ENCODE results near the gene VWC2.

Gene VWC2

GRCh38 chr7:49768254-49768653 lies 5.2 kb upstream of the VWC2 start:
- no peak overlapping the region for H3K4me3 ChIP-seq (ENCODE audit: low read depth, low read length)
- TF ChIP-seq CTCF (conservative IDR thresholded peaks at IDR 0.05; ENCODE audit: low read depth, low read length): no peak
- no peak for DNase-seq (ENCODE audit: low read depth)

GRCh38 chr7:49768835-49769234 lies 4.6 kb upstream of the VWC2 start:
- TF ChIP-seq CTCF (conservative IDR thresholded peaks at IDR 0.05; ENCODE audit: low read depth, low read length): no peak
- DNase-seq (ENCODE audit: low read depth): no peak
- no peak overlapping the region for H3K4me3 ChIP-seq (ENCODE audit: low read depth, low read length)

GRCh38 chr7:49769285-49769857 lies 4.1 kb upstream of the VWC2 start:
- no peak overlapping the region for H3K4me3 ChIP-seq (ENCODE audit: low read depth, low read length)
- DNase-seq (ENCODE audit: low read depth): no peak
- TF ChIP-seq CTCF (conservative IDR thresholded peaks at IDR 0.05; ENCODE audit: low read depth, low read length): no peak

GRCh38 chr7:49770838-49771237 lies 2.6 kb upstream of the VWC2 start:
- DNase-seq (ENCODE audit: low read depth): no peak
- TF ChIP-seq CTCF (conservative IDR thresholded peaks at IDR 0.05; ENCODE audit: low read depth, low read length): no peak
- H3K4me3 ChIP-seq (ENCODE audit: low read depth, low read length): no peak overlapping the region

- no peak for TF ChIP-seq CTCF (conservative IDR thresholded peaks at IDR 0.05; ENCODE audit: low read depth, low read length)
- DNase-seq (ENCODE audit: low read depth): no peak
These were observed 1.8 kb upstream of the VWC2 start for GRCh38 chr7:49771427-49772176.

GRCh38 chr7:49772916-49773217 lies 571 bp upstream of the VWC2 start:
- H3K4me3 ChIP-seq (ENCODE audit: low read depth, low read length): no peak overlapping the region
- DNase-seq (ENCODE audit: low read depth): no peak
- TF ChIP-seq CTCF (conservative IDR thresholded peaks at IDR 0.05; ENCODE audit: low read depth, low read length): no peak

More at GRCh38 chr7:49771427-49772176, 1.8 kb upstream of the VWC2 start:
- H3K4me3 ChIP-seq (ENCODE audit: low read depth, low read length): no peak overlapping the region

- DNase-seq (ENCODE audit: low read depth): no peak
- TF ChIP-seq CTCF (conservative IDR thresholded peaks at IDR 0.05; ENCODE audit: low read depth, low read length): no peak
- no peak overlapping the region for H3K4me3 ChIP-seq (ENCODE audit: low read depth, low read length)
These were observed 559 bp downstream of the VWC2 start for GRCh38 chr7:49773936-49774458.
